ENCODE data around the gene SLC26A5.

GRCh38 chr7:103425177-103425576 is 20.8 kb downstream of the SLC26A5 start:
- TF ChIP-seq, protein P1, sequence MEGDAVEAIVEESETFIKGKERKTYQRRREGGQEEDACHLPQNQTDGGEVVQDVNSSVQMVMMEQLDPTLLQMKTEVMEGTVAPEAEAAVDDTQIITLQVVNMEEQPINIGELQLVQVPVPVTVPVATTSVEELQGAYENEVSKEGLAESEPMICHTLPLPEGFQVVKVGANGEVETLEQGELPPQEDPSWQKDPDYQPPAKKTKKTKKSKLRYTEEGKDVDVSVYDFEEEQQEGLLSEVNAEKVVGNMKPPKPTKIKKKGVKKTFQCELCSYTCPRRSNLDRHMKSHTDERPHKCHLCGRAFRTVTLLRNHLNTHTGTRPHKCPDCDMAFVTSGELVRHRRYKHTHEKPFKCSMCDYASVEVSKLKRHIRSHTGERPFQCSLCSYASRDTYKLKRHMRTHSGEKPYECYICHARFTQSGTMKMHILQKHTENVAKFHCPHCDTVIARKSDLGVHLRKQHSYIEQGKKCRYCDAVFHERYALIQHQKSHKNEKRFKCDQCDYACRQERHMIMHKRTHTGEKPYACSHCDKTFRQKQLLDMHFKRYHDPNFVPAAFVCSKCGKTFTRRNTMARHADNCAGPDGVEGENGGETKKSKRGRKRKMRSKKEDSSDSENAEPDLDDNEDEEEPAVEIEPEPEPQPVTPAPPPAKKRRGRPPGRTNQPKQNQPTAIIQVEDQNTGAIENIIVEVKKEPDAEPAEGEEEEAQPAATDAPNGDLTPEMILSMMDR (IDR thresholded peaks at IDR 0.05; ENCODE audit: low read depth, low read length, poor library complexity, severe bottlenecking): no peak
- no peak for TF ChIP-seq EZH2phosphoT487 (IDR thresholded peaks at IDR 0.05; ENCODE audit: borderline replicate concordance, low read length)

Data from DOHH2 (cell line).